ENCODE results near the gene PARD3B.

Gene PARD3B

DNA sequence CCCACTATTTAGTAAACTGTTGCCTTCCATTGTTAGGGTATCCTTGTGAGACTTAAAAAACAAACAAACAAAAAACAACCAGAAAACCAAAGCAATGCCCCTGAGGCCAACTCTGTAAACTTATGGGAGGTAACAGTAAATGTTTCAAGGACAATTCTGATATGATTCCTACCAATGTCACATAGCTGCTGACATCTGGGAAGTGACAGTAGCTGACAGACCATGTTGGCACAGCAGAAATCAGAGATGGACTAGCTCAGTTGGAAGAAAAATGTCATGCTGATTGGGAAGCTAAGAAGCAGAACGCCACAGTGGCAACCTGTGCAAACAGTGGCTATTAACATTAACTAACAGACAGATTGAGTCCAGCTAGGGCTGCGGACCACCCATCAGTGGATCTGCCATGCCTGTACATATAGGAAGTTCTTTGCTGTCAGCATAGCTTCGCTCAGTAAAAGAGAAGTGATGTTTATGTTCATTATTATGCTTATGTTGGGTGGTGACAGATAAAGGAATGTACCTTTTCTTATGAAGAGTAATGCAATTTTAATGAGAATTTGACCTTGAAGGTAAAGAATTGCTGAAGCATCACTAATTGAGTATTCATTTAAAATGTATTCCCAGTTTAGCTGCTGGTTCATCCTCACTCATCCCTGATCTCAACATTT lies 180.6 kb downstream of the PARD3B start:
- H3K9me3 ChIP-seq (ENCODE audit: insufficient read depth, low read length, severe bottlenecking) = no peaks in the 10 kb centered on the region

DNA sequence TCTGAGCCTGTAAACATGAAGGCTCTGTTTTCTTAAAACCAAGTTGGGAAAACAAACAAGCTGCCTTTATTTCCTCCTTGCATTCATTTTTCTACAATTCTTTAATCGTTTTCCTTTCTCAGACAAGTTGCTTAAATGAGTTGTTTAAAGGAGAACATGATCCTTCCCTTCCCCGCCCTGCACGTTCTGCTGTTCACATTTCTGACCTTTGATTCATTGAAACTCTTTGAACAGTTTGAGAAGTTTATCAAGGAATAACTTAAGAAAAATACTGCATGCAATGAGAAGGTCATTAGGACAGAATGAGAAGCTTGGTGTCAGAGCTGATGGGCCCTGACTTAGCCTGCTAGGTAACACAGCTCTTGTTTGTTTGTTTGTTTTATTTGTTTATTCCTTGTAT lies 181.6 kb downstream of the PARD3B start:
- no peak for ATAC-seq (ENCODE audit: insufficient read depth, low read depth)
- no peak overlapping the region for H2AFZ ChIP-seq (ENCODE audit: low read depth, low read length)
- H3K4me2 ChIP-seq (ENCODE audit: insufficient read depth, low read length) = no peak overlapping the region

More for the DNA sequence above, 180.6 kb downstream of the PARD3B start:
- H3K27ac ChIP-seq (ENCODE audit: low read length) = no peak overlapping the region
- H3K4me3 ChIP-seq (ENCODE audit: low read depth in 1 of 2, low read length in 2 of 2) = no peak overlapping the region
- no peaks in the 10 kb centered on the region for H3K4me1 ChIP-seq (ENCODE audit: insufficient read depth, low read length)
- H3K36me3 ChIP-seq (ENCODE audit: insufficient read depth, low read length) = no peaks in the 10 kb centered on the region
- no peaks in the 10 kb centered on the region for H3K27me3 ChIP-seq (ENCODE audit: insufficient read depth, low read length, poor library complexity)
- H3K4me2 ChIP-seq (ENCODE audit: insufficient read depth, low read length) = no peak overlapping the region
- H4K20me1 ChIP-seq (ENCODE audit: insufficient read depth, low read length) = no peaks in the 10 kb centered on the region
- no peak for DNase-seq
- no peak overlapping the region for H2AFZ ChIP-seq (ENCODE audit: low read depth, low read length)
- no peaks in the 10 kb centered on the region for H3K79me2 ChIP-seq (ENCODE audit: insufficient read depth, low read length)
- H3K9ac ChIP-seq (ENCODE audit: low read depth, low read length) = no peak overlapping the region
- no peak for ATAC-seq (ENCODE audit: insufficient read depth, low read depth)
- TF ChIP-seq EZH2 (IDR thresholded peaks at IDR 0.05; ENCODE audit: borderline replicate concordance, low read depth, low read length, severe bottlenecking) = no peak
- TF ChIP-seq, protein P1, sequence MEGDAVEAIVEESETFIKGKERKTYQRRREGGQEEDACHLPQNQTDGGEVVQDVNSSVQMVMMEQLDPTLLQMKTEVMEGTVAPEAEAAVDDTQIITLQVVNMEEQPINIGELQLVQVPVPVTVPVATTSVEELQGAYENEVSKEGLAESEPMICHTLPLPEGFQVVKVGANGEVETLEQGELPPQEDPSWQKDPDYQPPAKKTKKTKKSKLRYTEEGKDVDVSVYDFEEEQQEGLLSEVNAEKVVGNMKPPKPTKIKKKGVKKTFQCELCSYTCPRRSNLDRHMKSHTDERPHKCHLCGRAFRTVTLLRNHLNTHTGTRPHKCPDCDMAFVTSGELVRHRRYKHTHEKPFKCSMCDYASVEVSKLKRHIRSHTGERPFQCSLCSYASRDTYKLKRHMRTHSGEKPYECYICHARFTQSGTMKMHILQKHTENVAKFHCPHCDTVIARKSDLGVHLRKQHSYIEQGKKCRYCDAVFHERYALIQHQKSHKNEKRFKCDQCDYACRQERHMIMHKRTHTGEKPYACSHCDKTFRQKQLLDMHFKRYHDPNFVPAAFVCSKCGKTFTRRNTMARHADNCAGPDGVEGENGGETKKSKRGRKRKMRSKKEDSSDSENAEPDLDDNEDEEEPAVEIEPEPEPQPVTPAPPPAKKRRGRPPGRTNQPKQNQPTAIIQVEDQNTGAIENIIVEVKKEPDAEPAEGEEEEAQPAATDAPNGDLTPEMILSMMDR (IDR thresholded peaks at IDR 0.05; ENCODE audit: borderline replicate concordance, extremely low read depth, low read length, poor library complexity, severe bottlenecking) = no peak

DNA sequence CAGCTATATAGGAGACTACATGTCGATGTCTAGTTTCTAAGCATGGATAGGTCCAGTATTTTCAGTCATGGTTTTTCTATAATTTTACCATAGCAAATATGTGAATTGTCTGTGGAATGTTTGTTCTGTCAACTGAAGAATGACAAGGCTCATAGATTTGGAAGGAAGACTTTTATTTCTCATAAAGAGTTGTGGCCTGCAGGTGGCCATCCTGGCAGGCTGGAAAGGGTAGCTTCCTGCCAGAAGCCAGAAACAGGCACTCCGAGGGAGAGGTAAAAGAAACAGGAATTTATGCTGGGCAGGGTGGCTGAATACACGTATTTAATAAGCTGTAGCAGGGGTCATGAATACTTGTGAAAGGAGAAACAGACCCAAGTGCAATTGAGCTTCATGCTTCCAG lies 182.1 kb downstream of the PARD3B start:
- H3K27ac ChIP-seq (ENCODE audit: low read length) = no peak overlapping the region
- H3K79me2 ChIP-seq (ENCODE audit: insufficient read depth, low read length) = no peaks in the 10 kb centered on the region
- ATAC-seq (ENCODE audit: insufficient read depth, low read depth) (no peak), DNase-seq (no peak)
- no peaks in the 10 kb centered on the region for H3K36me3 ChIP-seq (ENCODE audit: insufficient read depth, low read length)
- H3K4me2 ChIP-seq (ENCODE audit: insufficient read depth, low read length) = no peak overlapping the region
- no peaks in the 10 kb centered on the region for H4K20me1 ChIP-seq (ENCODE audit: insufficient read depth, low read length)
- no peaks in the 10 kb centered on the region for H3K27me3 ChIP-seq (ENCODE audit: insufficient read depth, low read length, poor library complexity)
- H3K9me3 ChIP-seq (ENCODE audit: insufficient read depth, low read length, severe bottlenecking) = no peaks in the 10 kb centered on the region
- no peak for TF ChIP-seq EZH2 (IDR thresholded peaks at IDR 0.05; ENCODE audit: borderline replicate concordance, low read depth, low read length, severe bottlenecking)
- TF ChIP-seq, protein P1 (IDR thresholded peaks at IDR 0.05; ENCODE audit: borderline replicate concordance, extremely low read depth, low read length, poor library complexity, severe bottlenecking) = no peak
- no peak overlapping the region for H3K4me3 ChIP-seq (ENCODE audit: low read depth in 1 of 2, low read length in 2 of 2)
- H2AFZ ChIP-seq (ENCODE audit: low read depth, low read length) = no peak overlapping the region
- H3K4me1 ChIP-seq (ENCODE audit: insufficient read depth, low read length) = no peaks in the 10 kb centered on the region
- H3K9ac ChIP-seq (ENCODE audit: low read depth, low read length) = no peak overlapping the region

More for the DNA sequence above, 181.6 kb downstream of the PARD3B start:
- no peak overlapping the region for H3K9ac ChIP-seq (ENCODE audit: low read depth, low read length)
- H3K4me1 ChIP-seq (ENCODE audit: insufficient read depth, low read length) = no peaks in the 10 kb centered on the region
- DNase-seq = no peak
- H3K27me3 ChIP-seq (ENCODE audit: insufficient read depth, low read length, poor library complexity) = no peaks in the 10 kb centered on the region
- H3K27ac ChIP-seq (ENCODE audit: low read length) = no peak overlapping the region
- no peaks in the 10 kb centered on the region for H4K20me1 ChIP-seq (ENCODE audit: insufficient read depth, low read length)
- no peaks in the 10 kb centered on the region for H3K79me2 ChIP-seq (ENCODE audit: insufficient read depth, low read length)
- TF ChIP-seq, protein P1 (IDR thresholded peaks at IDR 0.05; ENCODE audit: borderline replicate concordance, extremely low read depth, low read length, poor library complexity, severe bottlenecking) = no peak
- H3K36me3 ChIP-seq (ENCODE audit: insufficient read depth, low read length) = no peaks in the 10 kb centered on the region
- no peaks in the 10 kb centered on the region for H3K9me3 ChIP-seq (ENCODE audit: insufficient read depth, low read length, severe bottlenecking)
- H3K4me3 ChIP-seq (ENCODE audit: low read depth in 1 of 2, low read length in 2 of 2) = no peak overlapping the region

Measured in DND-41 (cell line).